Measurements from ENCODE around the gene TERB1. TPM values are rescaled to one million over a fixed set of nuclear protein-coding genes. Genes with fewer than 3 reads are reported as not detected.

Gene TERB1
- total and polyA plus RNA-seq, 2 of the 13 experiments (the other 11 are each of a cell fraction or from before 2014, with no cell fraction given): not detected

- POLR2A ChIA-PET: interaction anchor here (1.1 to 2.2 kb wide), 2 partner anchors 21 to 57 kb away, joined by 3 to 5 read pairs; partner anchors contain the start of gene PDP2
- H3K4me2 ChIP-seq (ENCODE audit: low read depth, low read length): no peak overlapping the region
Measured at GRCh38 chr16:66824006-66824405, 22.6 kb upstream of the TERB1 start.

More at GRCh38 chr16:66824006-66824405, 22.6 kb upstream of the TERB1 start:
- no peaks in the 10 kb centered on the region for H4K20me1 ChIP-seq (ENCODE audit: insufficient read depth, low read length)
- FAIRE-seq (no peak), DNase-seq (ENCODE audit: low spot score) (no peak), ATAC-seq (no peak; the same call in 2 of the 3 replicates)
- H3K9me3 ChIP-seq (ENCODE audit: low read length): no peaks in the 10 kb centered on the region
- H2AFZ ChIP-seq (ENCODE audit: low read length): no peak overlapping the region
- no peaks in the 10 kb centered on the region for H3K27me3 ChIP-seq (ENCODE audit: control insufficient read depth in 1 of 2, insufficient read depth in 2 of 2, low read length in 2 of 2)
- peak overlapping the region; percentile 1 for H3K27ac ChIP-seq (ENCODE audit: extremely low read length, insufficient read depth, low read length)
- H3K79me2 ChIP-seq (ENCODE audit: insufficient read depth, low read length): peaks cover 15% of the 10 kb centered on the region
- no TSS peak for BruUV-seq (replicated peaks)
- intact Hi-C loops (cut with micrococcal nuclease; ENCODE audit: unreplicated experiment): no loop called here
- TF ChIP-seq KDM4B (CRISPR knock-in tag; IDR thresholded peaks at IDR 0.05) (no peak), ZNF567 (CRISPR knock-in tag; IDR thresholded peaks at IDR 0.05; ENCODE audit: borderline replicate concordance) (no peak), TOE1 (CRISPR knock-in tag; IDR thresholded peaks at IDR 0.05) (no peak), SRSF9 (IDR thresholded peaks at IDR 0.05; ENCODE audit: borderline replicate concordance, insufficient read depth, low read depth, low read length, poor library complexity, severe bottlenecking) (no peak), MBD4 (IDR thresholded peaks at IDR 0.05; ENCODE audit: borderline replicate concordance, low read length) (no peak), ETS1 (CRISPR knock-in tag; IDR thresholded peaks at IDR 0.05) (no peak), KLF11 (CRISPR knock-in tag; IDR thresholded peaks at IDR 0.05) (no peak), ZBTB21 (CRISPR knock-in tag; IDR thresholded peaks at IDR 0.05) (no peak), TBX2 (CRISPR knock-in tag; IDR thresholded peaks at IDR 0.05; ENCODE audit: borderline replicate concordance) (no peak), NCOA1 (CRISPR knock-in tag; IDR thresholded peaks at IDR 0.05) (no peak), SETDB1 (CRISPR knock-in tag; IDR thresholded peaks at IDR 0.05; ENCODE audit: borderline replicate concordance) (no peak), POLR2AphosphoS5 (IDR thresholded peaks at IDR 0.05; ENCODE audit: low read depth, low read length) (no peak), ZNF136 (CRISPR knock-in tag; IDR thresholded peaks at IDR 0.05; ENCODE audit: low read depth) (no peak), DMAP1 (CRISPR knock-in tag; IDR thresholded peaks at IDR 0.05) (no peak), ZNF580 (CRISPR knock-in tag; IDR thresholded peaks at IDR 0.05; ENCODE audit: borderline replicate concordance, low read depth) (no peak), ZGPAT (CRISPR knock-in tag; IDR thresholded peaks at IDR 0.05) (no peak), MAF1 (CRISPR knock-in tag; IDR thresholded peaks at IDR 0.05; ENCODE audit: borderline replicate concordance) (no peak), EEA1 (CRISPR knock-in tag; IDR thresholded peaks at IDR 0.05; ENCODE audit: borderline replicate concordance) (no peak)
- H3K9ac ChIP-seq (ENCODE audit: insufficient read depth, low read depth, low read length): no peak overlapping the region
- H3K4me1 ChIP-seq (ENCODE audit: insufficient read depth, low read length): peaks cover 20% of the 10 kb centered on the region
- 96% methylated on average over 4 of the region's 4 CpGs for WGBS (ENCODE audit: low lambda C conversion rate)
- CTCF ChIA-PET (ENCODE audit: low intra/inter-chr PET ratio, low total read pairs): no interaction called here
- H3K36me3 ChIP-seq (replicated peaks in 1 of 2; ENCODE audit: control insufficient read depth in 1 of 2, insufficient read depth in 2 of 2, low read length in 2 of 2): peaks cover 17 to 47% of the 10 kb centered on the region in 2 experiments
- in situ Hi-C loops (cut with HindIII; ENCODE audit: extremely low pct_ligation_motif_present, low pct_unique_long_range_greater_than_20kb): no loop called here
- no peak overlapping the region for H3K4me3 ChIP-seq (replicated peaks in 1 of 3; ENCODE audit: insufficient read depth in 1 of 3, low read depth in 2 of 3, low read length in 3 of 3)
